ENCODE data around the gene TULP3. TPM values are rescaled to one million over a fixed set of nuclear protein-coding genes. Genes with fewer than 3 reads are reported as not detected.

TULP3 gene
- total and polyA plus RNA-seq, 10 of the 15 experiments (the other 5 are each of a cell fraction or from before 2014, with no cell fraction given), result 3.1 to 10.4 (median 8.1) TPM

DNA sequence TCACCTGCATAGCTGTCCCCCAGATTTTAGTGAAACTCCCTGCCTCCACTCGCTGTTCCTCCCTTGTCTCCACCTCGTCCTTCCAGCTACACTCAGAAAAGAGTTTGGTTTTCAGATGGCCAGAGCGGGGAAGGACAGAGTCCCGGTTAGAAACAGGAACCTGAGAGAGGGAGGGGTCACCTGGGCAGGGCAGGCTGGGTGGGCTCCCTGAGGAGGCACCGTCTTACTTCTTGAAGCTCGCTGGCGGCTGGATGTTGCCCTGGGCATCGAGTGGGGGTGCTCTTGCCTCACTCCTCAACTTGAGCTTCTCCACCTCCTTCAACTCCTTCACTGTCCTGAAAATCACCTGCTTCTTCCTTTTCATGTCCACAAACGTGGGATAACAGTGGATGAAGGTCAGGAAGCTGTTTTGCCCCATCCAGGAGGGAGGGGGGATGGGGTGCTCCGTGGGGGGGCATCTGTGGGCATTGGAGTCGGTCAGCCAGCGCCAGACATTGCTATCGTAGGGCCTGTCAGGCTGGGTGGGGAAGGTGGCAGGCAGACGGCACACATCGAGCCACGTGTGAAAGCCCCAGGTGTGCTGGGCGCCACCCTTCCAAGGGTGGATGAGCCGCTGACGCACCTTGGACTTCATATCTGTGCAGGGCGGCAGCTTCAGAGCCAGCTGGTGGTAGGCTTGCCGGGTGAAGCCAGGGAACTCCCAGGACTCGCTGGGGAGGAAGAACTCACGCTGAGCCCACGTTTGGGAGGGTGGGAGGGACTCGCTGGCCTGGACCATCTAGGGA is 35.8 kb upstream of the TULP3 start:
- in situ Hi-C loops (cut with MboI), result no loop called here
- POLR2A ChIA-PET, result no interaction called here
- no peak for DNase-seq (ENCODE audit: low read depth, low spot score)
- Histone ChIP-seq H3K27ac (ENCODE audit: control insufficient read depth, insufficient read depth) (no peak overlapping the region), H3K4me3 (no peak overlapping the region), H3K79me2 (ENCODE audit: control insufficient read depth, insufficient read depth, low read length) (no peaks in the 10 kb centered on the region), H2AFZ (ENCODE audit: control insufficient read depth, low read depth, low read length) (no peak overlapping the region), H3K4me1 (ENCODE audit: control insufficient read depth, insufficient read depth, low read length) (no peaks in the 10 kb centered on the region), H4K20me1 (ENCODE audit: control insufficient read depth, insufficient read depth) (no peaks in the 10 kb centered on the region), H3K36me3 (ENCODE audit: control insufficient read depth in 2 of 2, insufficient read depth in 2 of 2, low read length in 1 of 2) (peaks cover 11% of the 10 kb centered on the region in 2 experiments; a peak in 3 of 4 replicates), H3K4me2 (ENCODE audit: control insufficient read depth, insufficient read depth) (no peak overlapping the region), H3K9me3 (replicated peaks; ENCODE audit: control insufficient read depth, insufficient read depth, low read length) (no peaks in the 10 kb centered on the region), H3K27me3 (replicated peaks in 1 of 2; ENCODE audit: control insufficient read depth in 2 of 2, insufficient read depth in 2 of 2, low read length in 1 of 2) (no peaks in the 10 kb centered on the region), H3K9ac (ENCODE audit: control insufficient read depth, insufficient read depth, low read length) (no peak overlapping the region)
- no peak for ATAC-seq
- TF ChIP-seq PML (IDR thresholded peaks at IDR 0.05; ENCODE audit: low read length) (no peak), TBL1XR1 (IDR thresholded peaks at IDR 0.05; ENCODE audit: low read depth, low read length) (no peak), SUZ12 (IDR thresholded peaks at IDR 0.05; ENCODE audit: unreplicated experiment) (no peak), CEBPZ (IDR thresholded peaks at IDR 0.05; ENCODE audit: low read depth, low read length) (no peak)
- TF ChIP-seq, protein P1, sequence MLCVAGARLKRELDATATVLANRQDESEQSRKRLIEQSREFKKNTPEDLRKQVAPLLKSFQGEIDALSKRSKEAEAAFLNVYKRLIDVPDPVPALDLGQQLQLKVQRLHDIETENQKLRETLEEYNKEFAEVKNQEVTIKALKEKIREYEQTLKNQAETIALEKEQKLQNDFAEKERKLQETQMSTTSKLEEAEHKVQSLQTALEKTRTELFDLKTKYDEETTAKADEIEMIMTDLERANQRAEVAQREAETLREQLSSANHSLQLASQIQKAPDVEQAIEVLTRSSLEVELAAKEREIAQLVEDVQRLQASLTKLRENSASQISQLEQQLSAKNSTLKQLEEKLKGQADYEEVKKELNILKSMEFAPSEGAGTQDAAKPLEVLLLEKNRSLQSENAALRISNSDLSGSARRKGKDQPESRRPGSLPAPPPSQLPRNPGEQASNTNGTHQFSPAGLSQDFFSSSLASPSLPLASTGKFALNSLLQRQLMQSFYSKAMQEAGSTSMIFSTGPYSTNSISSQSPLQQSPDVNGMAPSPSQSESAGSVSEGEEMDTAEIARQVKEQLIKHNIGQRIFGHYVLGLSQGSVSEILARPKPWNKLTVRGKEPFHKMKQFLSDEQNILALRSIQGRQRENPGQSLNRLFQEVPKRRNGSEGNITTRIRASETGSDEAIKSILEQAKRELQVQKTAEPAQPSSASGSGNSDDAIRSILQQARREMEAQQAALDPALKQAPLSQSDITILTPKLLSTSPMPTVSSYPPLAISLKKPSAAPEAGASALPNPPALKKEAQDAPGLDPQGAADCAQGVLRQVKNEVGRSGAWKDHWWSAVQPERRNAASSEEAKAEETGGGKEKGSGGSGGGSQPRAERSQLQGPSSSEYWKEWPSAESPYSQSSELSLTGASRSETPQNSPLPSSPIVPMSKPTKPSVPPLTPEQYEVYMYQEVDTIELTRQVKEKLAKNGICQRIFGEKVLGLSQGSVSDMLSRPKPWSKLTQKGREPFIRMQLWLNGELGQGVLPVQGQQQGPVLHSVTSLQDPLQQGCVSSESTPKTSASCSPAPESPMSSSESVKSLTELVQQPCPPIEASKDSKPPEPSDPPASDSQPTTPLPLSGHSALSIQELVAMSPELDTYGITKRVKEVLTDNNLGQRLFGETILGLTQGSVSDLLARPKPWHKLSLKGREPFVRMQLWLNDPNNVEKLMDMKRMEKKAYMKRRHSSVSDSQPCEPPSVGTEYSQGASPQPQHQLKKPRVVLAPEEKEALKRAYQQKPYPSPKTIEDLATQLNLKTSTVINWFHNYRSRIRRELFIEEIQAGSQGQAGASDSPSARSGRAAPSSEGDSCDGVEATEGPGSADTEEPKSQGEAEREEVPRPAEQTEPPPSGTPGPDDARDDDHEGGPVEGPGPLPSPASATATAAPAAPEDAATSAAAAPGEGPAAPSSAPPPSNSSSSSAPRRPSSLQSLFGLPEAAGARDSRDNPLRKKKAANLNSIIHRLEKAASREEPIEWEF (IDR thresholded peaks at IDR 0.05; ENCODE audit: insufficient replicate concordance, low read depth, low read length), result no peak
- TF ChIP-seq, protein P2, sequence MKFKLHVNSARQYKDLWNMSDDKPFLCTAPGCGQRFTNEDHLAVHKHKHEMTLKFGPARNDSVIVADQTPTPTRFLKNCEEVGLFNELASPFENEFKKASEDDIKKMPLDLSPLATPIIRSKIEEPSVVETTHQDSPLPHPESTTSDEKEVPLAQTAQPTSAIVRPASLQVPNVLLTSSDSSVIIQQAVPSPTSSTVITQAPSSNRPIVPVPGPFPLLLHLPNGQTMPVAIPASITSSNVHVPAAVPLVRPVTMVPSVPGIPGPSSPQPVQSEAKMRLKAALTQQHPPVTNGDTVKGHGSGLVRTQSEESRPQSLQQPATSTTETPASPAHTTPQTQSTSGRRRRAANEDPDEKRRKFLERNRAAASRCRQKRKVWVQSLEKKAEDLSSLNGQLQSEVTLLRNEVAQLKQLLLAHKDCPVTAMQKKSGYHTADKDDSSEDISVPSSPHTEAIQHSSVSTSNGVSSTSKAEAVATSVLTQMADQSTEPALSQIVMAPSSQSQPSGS (IDR thresholded peaks at IDR 0.05; ENCODE audit: low read length), result no peak
- intact Hi-C loops (cut with micrococcal nuclease; ENCODE audit: unreplicated experiment), result no loop called here
- CTCF ChIA-PET, result interaction anchor here (1.3 to 3.0 kb wide), 6 partner anchors 16 to 183 kb away, joined by 4 to 24 read pairs (median 5); no protein-coding TSS in a partner anchor
- no peak for FAIRE-seq
- BruUV-seq (replicated peaks), result no TSS peak
- SMC1A ChIA-PET (ENCODE audit: uncharacterized antibody, unreplicated experiment), result interaction anchor here (1.3 kb wide), 1 partner anchor 90 kb away, joined by 6 read pairs; no protein-coding TSS in a partner anchor
- 86% methylated on average over 19 of the region's 25 CpGs for WGBS (ENCODE audit: insufficient coverage, insufficient replicate concordance, low lambda C conversion rate, missing lambda C conversion rate)
- RAD21 ChIA-PET (ENCODE audit: unreplicated experiment), result interaction anchor here (1.5 kb wide), 1 partner anchor 187 kb away, joined by 6 read pairs; no protein-coding TSS in a partner anchor
